PC-3 (cell line): ENCODE results near the gene DSTN. TPM values are rescaled to one million over a fixed set of nuclear protein-coding genes. Genes with fewer than 3 reads are reported as not detected.

ENCODE experiments used
- ATAC-seq: fragments of 200-7000 bp; cut with Tn5 transposase; 2 replicates; pipeline ENCODE4 v1.9.1; 2020; ENCODE audit warnings: mild to moderate bottlenecking, moderate library complexity
- BruUV-seq: library from RNA; stranded (reverse); fragments of 400-500 nt; replicated peaks from 2 replicates; lab custom pipeline; 2021; lab: Mats Ljungman, UMichigan
- CTCF ChIA-PET: fragments of 300-600 bp; sonication (Branson Sonifier 250); formaldehyde crosslinking; loops from one replicate; lab custom pipeline; 2022; ENCODE audit warnings: antibody characterized with exemption; lab: Charles Lee
- POLR2A ChIA-PET: fragments of 300-600 bp; sonication (Branson Sonifier 250); formaldehyde crosslinking; loops from one replicate; lab custom pipeline; 2022; ENCODE audit warnings: antibody characterized with exemption; ENCODE audit not compliant: unreplicated experiment; lab: Charles Lee
- DNase-seq: peaks from one replicate; pipeline ENCODE4 v3.0.0-alpha.2; 2015
- H2AFZ ChIP-seq: fragments of 300-600 bp; sonication (generic); 2 replicates; pipeline ENCODE4 v1.6.0; 2016; ENCODE audit warnings: antibody characterized with exemption, low read length
- H3F3A ChIP-seq: fragments of 300-600 bp; sonication (generic); one replicate; pipeline ENCODE4 v1.6.0; 2017; ENCODE audit warnings: antibody characterized with exemption, low read length, control low read depth, mild to moderate bottlenecking; ENCODE audit not compliant: unreplicated experiment
- H3K27ac ChIP-seq: fragments of 300-600 bp; sonication (generic); 2 replicates; pipeline ENCODE4 v1.5.1; 2016; ENCODE audit warnings: mild to moderate bottlenecking, low read length
- H3K27me3 ChIP-seq: fragments of 300-600 bp; sonication (generic); 2 replicates; pipeline ENCODE4 v1.6.1; 2016; ENCODE audit warnings: low read length, mixed read lengths
- H3K36me3 ChIP-seq: fragments of 300-600 bp; sonication (generic); 2 replicates; pipeline ENCODE4 v1.6.1; 2016; ENCODE audit warnings: low read depth, mixed run types, low read length, mixed read lengths
- H3K4me1 ChIP-seq: fragments of 300-600 bp; sonication (generic); 2 replicates; pipeline ENCODE4 v1.5.1; 2016; ENCODE audit warnings: low read length; ENCODE audit not compliant: insufficient read depth
- H3K4me2 ChIP-seq: fragments of 300-600 bp; sonication (generic); 2 replicates; pipeline ENCODE4 v1.6.0; 2016; ENCODE audit warnings: low read length
- H3K4me3 ChIP-seq: fragments of 300-600 bp; sonication (generic); 2 replicates; pipeline ENCODE4 v1.5.1; 2016; ENCODE audit warnings: mild to moderate bottlenecking, low read length, mixed read lengths
- H3K79me2 ChIP-seq: fragments of 300-600 bp; sonication (generic); 2 replicates; pipeline ENCODE4 v1.6.1; 2017; ENCODE audit warnings: low read length, mixed read lengths
- H3K9ac ChIP-seq: fragments of 300-600 bp; sonication (generic); 2 replicates; pipeline ENCODE4 v1.6.0; 2016; ENCODE audit warnings: mild to moderate bottlenecking, low read length
- H3K9me2 ChIP-seq: fragments of 300-600 bp; sonication (generic); replicated peaks from 2 replicates; pipeline ENCODE4 v1.6.1; 2016; ENCODE audit warnings: mixed run types, low read length, mixed read lengths
- H3K9me3 ChIP-seq: fragments of 300-600 bp; sonication (generic); 2 replicates; pipeline ENCODE4 v1.6.1; 2016; ENCODE audit warnings: low read length, mixed read lengths
- H4K20me1 ChIP-seq: fragments of 300-600 bp; sonication (generic); 2 replicates; pipeline ENCODE4 v1.6.1; 2016; ENCODE audit warnings: low read length, mixed read lengths
- CTCF ChIP-seq: fragments of 300-600 bp; sonication (generic); conservative IDR thresholded peaks from 2 replicates; pipeline ENCODE4 v1.5.1; 2017; ENCODE audit warnings: antibody characterized with exemption, low read depth, mild to moderate bottlenecking, low read length
- EZH2 ChIP-seq: fragments of 300-600 bp; sonication (generic); IDR thresholded peaks from one replicate; pipeline ENCODE4 v1.6.1; 2017; ENCODE audit warnings: antibody characterized with exemption, mild to moderate bottlenecking, low read length; ENCODE audit not compliant: unreplicated experiment
- EZH2phosphoT487 ChIP-seq: fragments of 300-600 bp; sonication (generic); IDR thresholded peaks from 2 replicates; pipeline ENCODE4 v1.6.1; 2018; ENCODE audit warnings: mild to moderate bottlenecking, antibody characterized with exemption, low read length, borderline replicate concordance
- intact Hi-C: fragments of 100-400 bp; cut with micrococcal nuclease; formaldehyde crosslinking; loops from 2 replicates; pipeline ENCODE4 v1.9.0; 2023
- total RNA-seq: library from RNA; depleted of rRNA; stranded (reverse); fragments of >200 nt; gene quantifications from 2 replicates; pipeline ENCODE4 v1.2.3, GENCODE V29; 2014

The DSTN gene
- total RNA-seq, 1 experiment from 2014 or later, result 182 TPM

- no peaks in the 10 kb centered on the region for H3F3A ChIP-seq
- H2AFZ ChIP-seq, result no peak overlapping the region
- CTCF ChIA-PET, result no interaction called here
- no peak overlapping the region for H3K27ac ChIP-seq
- H3K36me3 ChIP-seq, result peaks cover 62% of the 10 kb centered on the region; the same call in 1 of the 2 replicates
- H3K9me2 ChIP-seq, result no peaks in the 10 kb centered on the region
- H3K4me2 ChIP-seq, result no peak overlapping the region
- BruUV-seq, result no TSS peak
- intact Hi-C loops, result no loop called here
- TF ChIP-seq CTCF (no peak), EZH2phosphoT487 (no peak), EZH2 (no peak)
- no peaks in the 10 kb centered on the region for H3K4me1 ChIP-seq
- peaks cover 6% of the 10 kb centered on the region; the same call in 1 of the 2 replicates for H3K79me2 ChIP-seq
- DNase-seq, result no peak
- H4K20me1 ChIP-seq, result 0 out of 2 replicates have a peak, but pooled peaks cover 3% of the 10 kb centered on the region
- POLR2A ChIA-PET, result no interaction called here
- H3K4me3 ChIP-seq, result no peak overlapping the region
- no peaks in the 10 kb centered on the region for H3K27me3 ChIP-seq
- no peaks in the 10 kb centered on the region for H3K9me3 ChIP-seq
- ATAC-seq, result no peak
- no peak overlapping the region for H3K9ac ChIP-seq
Observed at GRCh38 chr20:17636523-17637412, 66.9 kb downstream of the DSTN start.

- no peaks in the 10 kb centered on the region for H3F3A ChIP-seq
- TF ChIP-seq EZH2 (no peak), CTCF (no peak), EZH2phosphoT487 (no peak)
- no peaks in the 10 kb centered on the region for H3K9me2 ChIP-seq
- H3K4me3 ChIP-seq, result no peak overlapping the region
- BruUV-seq, result no TSS peak
- no peak for ATAC-seq
- H3K4me1 ChIP-seq, result no peaks in the 10 kb centered on the region
- H3K27ac ChIP-seq, result no peak overlapping the region
- H3K9ac ChIP-seq, result no peak overlapping the region
- CTCF ChIA-PET, result no interaction called here
- no peak overlapping the region for H3K4me2 ChIP-seq
- DNase-seq, result no peak
- POLR2A ChIA-PET, result no interaction called here
- H3K27me3 ChIP-seq, result no peaks in the 10 kb centered on the region
- H2AFZ ChIP-seq, result no peak overlapping the region
- 0 out of 2 replicates have a peak, but pooled peaks cover 3% of the 10 kb centered on the region for H4K20me1 ChIP-seq
- intact Hi-C loops, result no loop called here
- H3K36me3 ChIP-seq, result peaks cover 59% of the 10 kb centered on the region; the same call in 1 of the 2 replicates
- no peaks in the 10 kb centered on the region for H3K9me3 ChIP-seq
- peaks cover 11% of the 10 kb centered on the region; the same call in 1 of the 2 replicates for H3K79me2 ChIP-seq
Observed at GRCh38 chr20:17637413-17637780, 67.5 kb downstream of the DSTN start.
